Upper lobe of left lung (tissue), 4 donors: Measurements from ENCODE around the gene TJP2.

Experiments
- CTCF ChIP-seq, 6 experiments: fragments of 450-650 bp in 4 of 6; fragments of 200-600 bp in 2 of 6; sonication (generic) in 2 of 6; IDR thresholded peaks; one replicate each; pipeline ENCODE4 v1.5.1; 2016 to 2019; ENCODE audit warnings: antibody characterized with exemption in 6 of 6
- EP300 ChIP-seq, 4 donors: sonication (generic); formaldehyde crosslinking; IDR thresholded peaks; one replicate each; pipeline ENCODE4 v1.5.1; 2017; ENCODE audit warnings: antibody characterized with exemption in 4 of 4, control low read depth in 2 of 4
- POLR2AphosphoS5 ChIP-seq, 2 donors: sonication (generic); formaldehyde crosslinking; IDR thresholded peaks; one replicate each; pipeline ENCODE4 v1.5.1; 2017; ENCODE audit warnings: antibody characterized with exemption in 2 of 2

GRCh38 chr9:69198521-69199220, 24.6 kb downstream of the TJP2 start:
- no peak for TF ChIP-seq CTCF (IDR thresholded peaks at IDR 0.05)
- no peak for TF ChIP-seq EP300 (IDR thresholded peaks at IDR 0.05)
- TF ChIP-seq POLR2AphosphoS5 (IDR thresholded peaks at IDR 0.05), result no peak
